ENCODE measurements around the gene FHIT.

- no peak for TF ChIP-seq CTCF (IDR thresholded peaks at IDR 0.05)
- TF ChIP-seq POLR2A (IDR thresholded peaks at IDR 0.05; ENCODE audit: low read depth): no peak
Observed at GRCh38 chr3:59865351-59865750, 1385.9 kb downstream of the FHIT start.

All from esophagus muscularis mucosa (tissue), 3 donors.